Upper lobe of right lung (tissue), 1 donor: ENCODE measurements around the gene ARCN1. TPM values are rescaled to one million over a fixed set of nuclear protein-coding genes. Genes with fewer than 3 reads are reported as not detected.
"Not testable (repeated sequence)": the region's sequence is repeated elsewhere in the genome, so short reads cannot be mapped to it uniquely, and the experiment has no call there.

Source experiments
- ATAC-seq: fragments of 200-7000 bp; cut with Tn5 transposase; one replicate; pipeline ENCODE4 v1.9.1; 2020; ENCODE audit warnings: mild to moderate bottlenecking, moderate library complexity
- DNase-seq: peaks from one replicate; pipeline ENCODE4 v3.0.0-alpha.2; 2020
- H3K27ac ChIP-seq: fragments of 200-600 bp; one replicate; pipeline ENCODE4 v1.8.0; 2022
- H3K27me3 ChIP-seq: fragments of 200-600 bp; one replicate; pipeline ENCODE4 v1.8.0; 2022; ENCODE audit warnings: mild to moderate bottlenecking
- H3K36me3 ChIP-seq: fragments of 200-600 bp; one replicate; pipeline ENCODE4 v1.8.0; 2022
- H3K4me1 ChIP-seq: fragments of 200-600 bp; one replicate; pipeline ENCODE4 v1.8.0; 2022
- H3K4me3 ChIP-seq: fragments of 200-600 bp; one replicate; pipeline ENCODE4 v1.8.0; 2022; ENCODE audit warnings: mild to moderate bottlenecking
- H3K9me3 ChIP-seq: fragments of 200-600 bp; one replicate; pipeline ENCODE4 v1.8.0; 2022
- CTCF ChIP-seq: fragments of 200-600 bp; IDR thresholded peaks from one replicate; pipeline ENCODE4 v1.8.0; 2022; ENCODE audit warnings: antibody characterized with exemption
- intact Hi-C: fragments of 100-400 bp; cut with DNase I; formaldehyde crosslinking; loops from one replicate; pipeline ENCODE4 v1.11.0; 2022
- total RNA-seq: library from RNA; stranded (reverse); fragmentation: NEBNext Ultra II Directional; extraction: Animal tissue kit (Norgen Biotek cat#: 25700); gene quantifications from one replicate; pipeline ENCODE4 v1.2.1, GENCODE V29; 2021
- donor health status: DM: no; HTN: yes; CAD: no; lungs with severe emphysema.

ARCN1 gene
- total RNA-seq, 1 donor from 2014 or later, result 120 TPM

- Histone ChIP-seq H3K27ac (peak overlapping the region; percentile 85), H3K9me3 (no peaks in the 10 kb centered on the region), H3K4me1 (peaks cover 36% of the 10 kb centered on the region), H3K27me3 (no peaks in the 10 kb centered on the region), H3K36me3 (peaks cover 1% of the 10 kb centered on the region), H3K4me3 (peak overlapping the region; percentile 68)
- TF ChIP-seq CTCF, result no peak
- intact Hi-C loops, result loop anchor here (10.0 kb wide), 1 partner anchor 46 kb away; no protein-coding TSS in a partner anchor
- peak; percentile 85 for DNase-seq
- ATAC-seq, result peak; percentile 59
Measured at GRCh38 chr11:118608360-118609227, 36.4 kb downstream of the ARCN1 start.

GRCh38 chr11:118609380-118610224 lies 37.4 kb downstream of the ARCN1 start:
- no peak for DNase-seq
- H3K36me3 ChIP-seq, result peaks cover 5% of the 10 kb centered on the region
- H3K27me3 ChIP-seq, result no peaks in the 10 kb centered on the region
- H3K4me3 ChIP-seq, result peak overlapping the region; percentile 55
- peaks cover 27% of the 10 kb centered on the region for H3K4me1 ChIP-seq
- H3K27ac ChIP-seq, result peak overlapping the region; percentile 86
- TF ChIP-seq CTCF, result no peak
- ATAC-seq, result peak; percentile 1
- H3K9me3 ChIP-seq, result no peaks in the 10 kb centered on the region
- intact Hi-C loops, result loop anchor here (10.0 kb wide), 1 partner anchor 45 kb away; no protein-coding TSS in a partner anchor

DNA sequence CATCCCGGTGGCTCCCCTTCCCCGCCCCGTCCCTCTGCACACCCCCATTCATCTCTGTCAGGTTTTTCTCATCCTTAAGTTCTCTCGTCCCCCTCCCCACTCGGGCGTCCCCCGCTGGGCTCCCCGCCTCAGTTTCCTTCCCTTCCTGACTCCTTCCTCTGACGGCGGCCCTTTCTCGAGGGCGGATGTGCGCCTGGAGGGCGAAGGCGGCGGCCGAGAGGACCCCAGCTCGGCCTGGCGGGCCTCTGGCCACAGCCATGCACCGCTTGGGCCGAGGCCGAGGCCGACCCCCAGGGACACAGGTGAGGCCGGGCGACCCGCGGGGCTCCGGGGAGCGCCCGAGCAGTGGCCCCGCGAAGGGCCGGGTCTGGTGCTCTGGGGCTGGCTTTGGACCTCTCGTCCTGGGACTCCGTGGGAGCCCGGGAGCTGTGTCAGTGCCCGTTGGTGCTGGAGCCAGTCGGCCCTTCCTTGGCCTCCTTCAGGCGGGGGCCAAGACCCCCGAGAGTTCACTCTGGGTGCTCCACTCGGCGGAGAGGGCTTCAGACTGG lies 38.1 kb downstream of the ARCN1 start:
- Histone ChIP-seq H3K27ac (peak overlapping the region; percentile 86), H3K27me3 (no peaks in the 10 kb centered on the region), H3K4me1 (peaks cover 21% of the 10 kb centered on the region), H3K9me3 (no peaks in the 10 kb centered on the region), H3K4me3 (peak overlapping the region; percentile 55), H3K36me3 (peaks cover 7% of the 10 kb centered on the region)
- no peak for TF ChIP-seq CTCF
- ATAC-seq, result no peak
- DNase-seq, result no peak
- intact Hi-C loops, result no loop called here

- intact Hi-C loops, result no loop called here
- H3K4me1 ChIP-seq, result peaks cover 24% of the 10 kb centered on the region
Measured at GRCh38 chr11:118610773-118611432, 38.7 kb downstream of the ARCN1 start.

GRCh38 chr11:118611433-118611795 lies 39.2 kb downstream of the ARCN1 start:
- ATAC-seq, H3K27me3 ChIP-seq, H3K9me3 ChIP-seq, intact Hi-C loops, DNase-seq: not testable (repeated sequence)
- H3K36me3 ChIP-seq, result peaks cover 18% of the 10 kb centered on the region
- peak overlapping the region; percentile 19 for H3K27ac ChIP-seq
- H3K4me3 ChIP-seq, result peak overlapping the region; percentile 55
- H3K4me1 ChIP-seq, result peaks cover 24% of the 10 kb centered on the region

More at GRCh38 chr11:118610773-118611432, 38.7 kb downstream of the ARCN1 start:
- Histone ChIP-seq H3K4me3 (peak overlapping the region; percentile 55), H3K27me3 (no peaks in the 10 kb centered on the region), H3K9me3 (no peaks in the 10 kb centered on the region), H3K36me3 (peaks cover 14% of the 10 kb centered on the region), H3K27ac (peak overlapping the region; percentile 86)
- DNase-seq (peak; percentile 94), ATAC-seq (peak; percentile 81)
- peak; percentile 93 for TF ChIP-seq CTCF
